Fibroblast of lung (primary cell): ENCODE data around the gene VPS4A. TPM values are rescaled to one million over a fixed set of nuclear protein-coding genes. Genes with fewer than 3 reads are reported as not detected.

Experiments used
- DNase-seq, 2 donors: peaks; one replicate each; pipeline versions ENCODE4 v3.0.0 to v3.0.0-alpha.2; 2010; ENCODE audit warnings: low read depth in 2 of 2
- H2AFZ ChIP-seq: 2 replicates; pipeline ENCODE4 v1.5.1; 2012; ENCODE audit warnings: low read length, control low read depth, inconsistent platforms
- H3K27ac ChIP-seq: 2 replicates; pipeline ENCODE4 v1.5.1; 2011; ENCODE audit warnings: low read length, control low read depth; ENCODE audit not compliant: insufficient read depth
- H3K27me3 ChIP-seq: 2 replicates; pipeline ENCODE4 v1.5.1; 2011; ENCODE audit warnings: mild to moderate bottlenecking, low read length; ENCODE audit not compliant: control insufficient read depth, insufficient read depth
- H3K36me3 ChIP-seq: 2 replicates; pipeline ENCODE4 v1.5.1; 2011; ENCODE audit warnings: low read length; ENCODE audit not compliant: control insufficient read depth, insufficient read depth
- H3K4me1 ChIP-seq: 2 replicates; pipeline ENCODE4 v1.5.1; 2011; ENCODE audit warnings: low read length; ENCODE audit not compliant: control insufficient read depth, insufficient read depth; ENCODE audit errors: extremely low read depth
- H3K4me2 ChIP-seq: 2 replicates; pipeline ENCODE4 v1.5.1; 2011; ENCODE audit warnings: low read length, control low read depth; ENCODE audit not compliant: insufficient read depth; ENCODE audit errors: extremely low read depth
- H3K4me3 ChIP-seq, 4 experiments: fragments of 200-600 bp in 1 of 4; sonication (generic) in 1 of 4; replicated peaks in 1 of 4; 2 replicates each; pipeline ENCODE4 v1.5.1; 2011 to 2016; ENCODE audit warnings: low read length in 4 of 4, low read depth in 3 of 4, mild to moderate bottlenecking in 3 of 4, control low read depth in 2 of 4, inconsistent platforms in 1 of 4, mixed read lengths in 1 of 4; ENCODE audit not compliant: insufficient read depth in 1 of 4; ENCODE audit errors: control extremely low read depth in 1 of 4
- H3K79me2 ChIP-seq: 2 replicates; pipeline ENCODE4 v1.5.1; 2012; ENCODE audit warnings: mild to moderate bottlenecking, low read length, inconsistent platforms; ENCODE audit not compliant: control insufficient read depth, insufficient read depth
- H3K9ac ChIP-seq: 2 replicates; pipeline ENCODE4 v1.5.1; 2011; ENCODE audit warnings: mild to moderate bottlenecking, low read length, control low read depth; ENCODE audit not compliant: insufficient read depth
- H3K9me3 ChIP-seq: 2 replicates; pipeline ENCODE4 v1.5.1; 2012; ENCODE audit warnings: low read depth, low read length; ENCODE audit not compliant: control insufficient read depth, insufficient read depth
- H4K20me1 ChIP-seq: 2 replicates; pipeline ENCODE4 v1.5.1; 2011; ENCODE audit warnings: low read length; ENCODE audit not compliant: control insufficient read depth, insufficient read depth; ENCODE audit errors: extremely low read depth
- EZH2 ChIP-seq: IDR thresholded peaks from 2 replicates; pipeline ENCODE4 v1.5.1; 2012; ENCODE audit warnings: low read length, control low read depth, mild to moderate bottlenecking; ENCODE audit errors: missing control alignments
- polyA plus RNA-seq, 2 donors: library from polyadenylated mRNA; depleted of rRNA in 1 of 2; stranded (reverse) in 1 of 2; unstranded in 1 of 2; fragments of >200 nt; gene quantifications; 2 replicates each; pipeline ENCODE4 v1.2.1, GENCODE V29; 2011 to 2012; ENCODE audit warnings: missing spikeins in 1 of 2
- total RNA-seq: library from RNA; depleted of rRNA; stranded (reverse); fragments of >200 nt; gene quantifications from 2 replicates; pipeline ENCODE4 v1.2.1, GENCODE V29; 2014
- TF ChIP-seq, protein P1 (sequence below), 2 donors: IDR thresholded peaks in 1 of 2; conservative IDR thresholded peaks in 1 of 2; 1 replicate in 1 of 2; 2 replicates in 1 of 2; pipeline ENCODE4 v1.5.1; 2011 to 2012; ENCODE audit warnings: low read length in 2 of 2, control low read depth in 1 of 2, inconsistent platforms in 1 of 2, low read depth in 1 of 2, mild to moderate bottlenecking in 1 of 2

The VPS4A gene
- total and polyA plus RNA-seq, 2 donors (not counting 1 experiment from before 2014, with no cell fraction given) = 14.5 to 39.8 TPM

DNA sequence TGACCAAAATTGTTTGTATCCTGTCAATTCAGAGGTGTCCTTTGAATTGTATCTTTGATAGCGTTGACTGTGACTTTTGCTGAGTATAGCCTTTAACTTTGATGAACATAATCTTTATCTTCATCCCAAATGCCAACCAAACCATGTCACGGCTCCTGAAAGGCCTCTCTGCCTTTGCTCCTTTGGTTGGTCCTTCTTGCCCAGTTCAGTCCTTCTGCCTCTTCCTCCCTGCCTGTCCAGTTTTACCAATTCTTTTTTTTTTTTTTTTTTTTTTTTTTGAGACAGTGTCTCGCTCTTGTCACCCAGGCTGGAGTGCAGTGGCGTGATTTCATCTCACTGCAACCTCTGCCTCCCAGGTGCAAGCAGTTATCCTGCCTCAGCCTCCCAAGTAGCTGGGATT lies 12.9 kb upstream of the VPS4A start:
- no peak for DNase-seq
- H3K4me1 ChIP-seq = no peaks in the 10 kb centered on the region

DNA sequence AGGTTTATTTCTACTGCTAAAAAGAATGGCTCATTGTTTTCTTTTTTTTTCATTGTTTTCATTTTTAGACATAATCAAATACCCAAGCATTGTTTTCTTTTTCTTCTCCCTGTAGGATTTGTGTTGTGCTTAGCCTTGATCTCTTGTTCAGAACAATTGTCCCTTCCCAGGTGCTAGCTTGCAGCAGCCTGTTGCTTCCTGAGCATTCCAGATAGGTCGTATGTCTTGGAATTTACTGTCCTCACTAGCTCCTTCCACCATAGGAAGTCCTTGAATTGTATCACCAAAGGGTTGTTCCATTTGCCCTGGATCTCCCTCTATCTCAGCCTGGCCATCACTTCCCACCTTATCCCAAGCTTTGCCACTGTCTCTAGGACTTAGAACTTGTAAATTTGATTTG lies 10.0 kb upstream of the VPS4A start:
- TF ChIP-seq, protein P1, sequence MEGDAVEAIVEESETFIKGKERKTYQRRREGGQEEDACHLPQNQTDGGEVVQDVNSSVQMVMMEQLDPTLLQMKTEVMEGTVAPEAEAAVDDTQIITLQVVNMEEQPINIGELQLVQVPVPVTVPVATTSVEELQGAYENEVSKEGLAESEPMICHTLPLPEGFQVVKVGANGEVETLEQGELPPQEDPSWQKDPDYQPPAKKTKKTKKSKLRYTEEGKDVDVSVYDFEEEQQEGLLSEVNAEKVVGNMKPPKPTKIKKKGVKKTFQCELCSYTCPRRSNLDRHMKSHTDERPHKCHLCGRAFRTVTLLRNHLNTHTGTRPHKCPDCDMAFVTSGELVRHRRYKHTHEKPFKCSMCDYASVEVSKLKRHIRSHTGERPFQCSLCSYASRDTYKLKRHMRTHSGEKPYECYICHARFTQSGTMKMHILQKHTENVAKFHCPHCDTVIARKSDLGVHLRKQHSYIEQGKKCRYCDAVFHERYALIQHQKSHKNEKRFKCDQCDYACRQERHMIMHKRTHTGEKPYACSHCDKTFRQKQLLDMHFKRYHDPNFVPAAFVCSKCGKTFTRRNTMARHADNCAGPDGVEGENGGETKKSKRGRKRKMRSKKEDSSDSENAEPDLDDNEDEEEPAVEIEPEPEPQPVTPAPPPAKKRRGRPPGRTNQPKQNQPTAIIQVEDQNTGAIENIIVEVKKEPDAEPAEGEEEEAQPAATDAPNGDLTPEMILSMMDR (conservative IDR thresholded peaks at IDR 0.05 in 1 of 2, IDR thresholded peaks at IDR 0.05 in 1 of 2; ENCODE audit: low read depth in 1 of 2, low read length in 2 of 2) = no peak
- TF ChIP-seq EZH2 = no peak
- no peaks in the 10 kb centered on the region for H3K79me2 ChIP-seq
- H3K9ac ChIP-seq = no peak overlapping the region
- DNase-seq = no peak
- H3K27me3 ChIP-seq = no peaks in the 10 kb centered on the region
- no peak overlapping the region for H3K4me2 ChIP-seq
- no peak overlapping the region for H2AFZ ChIP-seq
- no peaks in the 10 kb centered on the region for H4K20me1 ChIP-seq
- H3K4me1 ChIP-seq = no peaks in the 10 kb centered on the region
- H3K36me3 ChIP-seq = peaks cover 4% of the 10 kb centered on the region
- H3K9me3 ChIP-seq = no peaks in the 10 kb centered on the region
- H3K27ac ChIP-seq = no peak overlapping the region
- H3K4me3 ChIP-seq = no peak overlapping the region

More for the DNA sequence above, 12.9 kb upstream of the VPS4A start:
- Histone ChIP-seq H4K20me1 (no peaks in the 10 kb centered on the region), H3K27me3 (no peaks in the 10 kb centered on the region), H3K4me2 (no peak overlapping the region), H2AFZ (no peak overlapping the region), H3K79me2 (no peaks in the 10 kb centered on the region), H3K27ac (no peak overlapping the region), H3K9me3 (no peaks in the 10 kb centered on the region), H3K36me3 (peaks cover 4% of the 10 kb centered on the region), H3K9ac (no peak overlapping the region), H3K4me3 (no peak overlapping the region)
- TF ChIP-seq EZH2 = no peak
- TF ChIP-seq, protein P1 (conservative IDR thresholded peaks at IDR 0.05 in 1 of 2, IDR thresholded peaks at IDR 0.05 in 1 of 2; ENCODE audit: low read depth in 1 of 2, low read length in 2 of 2) = no peak

DNA sequence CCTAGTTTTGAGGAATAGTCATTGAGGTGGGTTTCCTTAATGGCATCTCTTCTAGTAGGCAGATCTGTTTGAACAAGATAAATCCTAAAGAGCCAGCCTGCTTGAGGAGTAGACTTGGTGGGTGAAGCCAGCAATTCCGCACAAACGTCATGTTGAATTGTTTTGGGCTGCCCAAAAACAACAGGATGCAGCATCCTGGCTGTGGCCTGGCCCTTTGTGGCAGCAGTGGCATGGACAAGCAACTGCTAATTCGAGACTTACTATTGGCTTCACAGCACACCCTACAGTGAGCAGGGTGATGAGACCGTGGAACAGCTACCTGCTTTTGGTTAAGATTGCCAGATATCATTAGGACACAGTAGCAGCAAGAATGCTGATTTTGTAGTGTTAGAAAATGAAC lies 9.3 kb upstream of the VPS4A start:
- Histone ChIP-seq H3K36me3 (peaks cover 4% of the 10 kb centered on the region), H3K4me2 (no peak overlapping the region), H4K20me1 (no peaks in the 10 kb centered on the region), H3K79me2 (no peaks in the 10 kb centered on the region), H3K9ac (no peak overlapping the region), H2AFZ (no peak overlapping the region), H3K4me3 (no peak overlapping the region), H3K27ac (no peak overlapping the region), H3K27me3 (no peaks in the 10 kb centered on the region), H3K9me3 (no peaks in the 10 kb centered on the region), H3K4me1 (no peaks in the 10 kb centered on the region)
- no peak for DNase-seq
- TF ChIP-seq, protein P1 (conservative IDR thresholded peaks at IDR 0.05 in 1 of 2, IDR thresholded peaks at IDR 0.05 in 1 of 2; ENCODE audit: low read depth in 1 of 2, low read length in 2 of 2) = no peak
- no peak for TF ChIP-seq EZH2
